Duodenal mucosa (tissue), 2 donors: ENCODE data around the gene OMG.

Source experiments
- H3K27ac ChIP-seq: one replicate; pipeline ENCODE4 v1.7.0; 2013; ENCODE audit warnings: low read depth, low read length
- H3K27me3 ChIP-seq, 2 donors: one replicate each; pipeline ENCODE4 v1.7.0; 2013; ENCODE audit warnings: low read length in 2 of 2, control low read depth in 1 of 2; ENCODE audit not compliant: insufficient read depth in 2 of 2, control insufficient read depth in 1 of 2
- H3K36me3 ChIP-seq, 2 donors: one replicate each; pipeline ENCODE4 v1.7.0; 2013; ENCODE audit warnings: low read length in 2 of 2, control low read depth in 1 of 2; ENCODE audit not compliant: insufficient read depth in 2 of 2, control insufficient read depth in 1 of 2
- H3K4me1 ChIP-seq, 2 donors: one replicate each; pipeline ENCODE4 v1.7.0; 2013; ENCODE audit warnings: low read length in 2 of 2, control low read depth in 1 of 2; ENCODE audit not compliant: insufficient read depth in 2 of 2, control insufficient read depth in 1 of 2
- H3K4me3 ChIP-seq, 2 donors: one replicate each; pipeline ENCODE4 v1.7.0; 2013; ENCODE audit warnings: low read length in 2 of 2, low read depth in 1 of 2
- H3K9ac ChIP-seq, 2 donors: one replicate each; pipeline ENCODE4 v1.7.0; 2013; ENCODE audit warnings: low read length in 2 of 2, low read depth in 1 of 2
- H3K9me3 ChIP-seq, 2 donors: one replicate each; pipeline ENCODE4 v1.7.0; 2013; ENCODE audit warnings: low read length in 2 of 2, control low read depth in 1 of 2; ENCODE audit not compliant: control insufficient read depth in 1 of 2

Gene OMG

GRCh38 chr17:31250229-31250628 lies 46.8 kb downstream of the OMG start:
- H3K9ac ChIP-seq: no peak overlapping the region
- H3K9me3 ChIP-seq: no peaks in the 10 kb centered on the region
- no peak overlapping the region for H3K4me3 ChIP-seq
- H3K27me3 ChIP-seq: no peaks in the 10 kb centered on the region
- no peak overlapping the region for H3K27ac ChIP-seq
- H3K36me3 ChIP-seq: peaks cover 8 to 9% of the 10 kb centered on the region in 2 donors
- peaks cover 7 to 15% of the 10 kb centered on the region in 2 donors for H3K4me1 ChIP-seq

- peaks cover 12 to 13% of the 10 kb centered on the region in 2 donors for H3K36me3 ChIP-seq
- H3K4me3 ChIP-seq: no peak overlapping the region
- H3K27ac ChIP-seq: no peak overlapping the region
- H3K27me3 ChIP-seq: no peaks in the 10 kb centered on the region
- peaks cover 7 to 15% of the 10 kb centered on the region in 2 donors for H3K4me1 ChIP-seq
- no peaks in the 10 kb centered on the region for H3K9me3 ChIP-seq
- H3K9ac ChIP-seq: no peak overlapping the region
Measured at GRCh38 chr17:31249835-31250141, 47.3 kb downstream of the OMG start.

GRCh38 chr17:31248986-31249834 lies 47.8 kb downstream of the OMG start:
- H3K9me3 ChIP-seq: no peaks in the 10 kb centered on the region
- peaks cover 7 to 15% of the 10 kb centered on the region in 2 donors for H3K4me1 ChIP-seq
- H3K27me3 ChIP-seq: no peaks in the 10 kb centered on the region
- H3K9ac ChIP-seq: no peak overlapping the region
- no peak overlapping the region for H3K4me3 ChIP-seq
- peaks cover 16% of the 10 kb centered on the region in 2 donors for H3K36me3 ChIP-seq
- no peak overlapping the region for H3K27ac ChIP-seq
